Fibroblast of mammary gland (primary cell): ENCODE data around the gene PPP4R4.
"Not testable (repeated sequence)": the region's sequence is repeated elsewhere in the genome, so short reads cannot be mapped to it uniquely, and the experiment has no call there.

Experiments used
- DNase-seq: peaks from one replicate; pipeline ENCODE4 v3.0.0-alpha.2; 2010; ENCODE audit warnings: low read depth
- H3K4me3 ChIP-seq: 2 replicates; pipeline ENCODE4 v1.5.1; 2011; ENCODE audit warnings: low read depth, mild to moderate bottlenecking, low read length, moderate library complexity; ENCODE audit not compliant: control insufficient read depth
- CTCF ChIP-seq: conservative IDR thresholded peaks from 2 replicates; pipeline ENCODE4 v1.5.1; 2011; ENCODE audit warnings: low read depth, low read length, inconsistent platforms; ENCODE audit not compliant: control insufficient read depth, insufficient read depth

Gene PPP4R4

GRCh38 chr14:94292872-94293577 lies 118.9 kb downstream of the PPP4R4 start, which contains the start of gene SERPINA10:
TSS of gene SERPINA10 (minus strand) at chr14:94293268. CDS start at chr14:94290593, 2,675 bp downstream.
- no peak within 1 kb of the TSS for H3K4me3 ChIP-seq
- no peak for TF ChIP-seq CTCF
- DNase-seq = no peak

GRCh38 chr14:94293578-94293924 lies 119.4 kb downstream of the PPP4R4 start:
- no peak overlapping the region for H3K4me3 ChIP-seq
- TF ChIP-seq CTCF = no peak
- no peak for DNase-seq

GRCh38 chr14:94295360-94296180 lies 121.4 kb downstream of the PPP4R4 start:
- H3K4me3 ChIP-seq = no peak overlapping the region
- no peak for DNase-seq
- no peak for TF ChIP-seq CTCF

GRCh38 chr14:94296181-94296545 lies 122.0 kb downstream of the PPP4R4 start:
- not testable (repeated sequence) for H3K4me3 ChIP-seq, DNase-seq

GRCh38 chr14:94298130-94298529 lies 124.0 kb downstream of the PPP4R4 start:
- H3K4me3 ChIP-seq = no peak overlapping the region
- DNase-seq = no peak
- TF ChIP-seq CTCF = no peak

- no peak for TF ChIP-seq CTCF
These were observed 129.0 kb downstream of the PPP4R4 start for GRCh38 chr14:94303111-94303510.

GRCh38 chr14:94304243-94304642 lies 130.1 kb downstream of the PPP4R4 start:
- no peak for DNase-seq
- no peak for TF ChIP-seq CTCF
- no peak overlapping the region for H3K4me3 ChIP-seq

More at GRCh38 chr14:94303111-94303510, 129.0 kb downstream of the PPP4R4 start:
- no peak overlapping the region for H3K4me3 ChIP-seq
- DNase-seq = no peak
